ENCODE data around the gene MEGF8.

Gene MEGF8

GRCh38 chr19:42290136-42290522 is 35.3 kb upstream of the MEGF8 start:
- no peak overlapping the region for H3K27ac ChIP-seq (ENCODE audit: low read depth, low read length)
- H4K20me1 ChIP-seq (ENCODE audit: low read depth, low read length) = no peaks in the 10 kb centered on the region
- no peak overlapping the region for H3K4me2 ChIP-seq (ENCODE audit: low read depth, low read length, poor library complexity, severe bottlenecking)
- H3K9me2 ChIP-seq (replicated peaks; ENCODE audit: insufficient read depth, low read length) = no peaks in the 10 kb centered on the region
- H3K79me2 ChIP-seq (ENCODE audit: insufficient read depth, low read length) = peaks cover 8% of the 10 kb centered on the region; the same call in 1 of the 2 replicates
- no peak for TF ChIP-seq EZH2phosphoT487 (conservative IDR thresholded peaks at IDR 0.05; ENCODE audit: low read length)
- no peak for TF ChIP-seq CTCF (IDR thresholded peaks at IDR 0.05; ENCODE audit: insufficient read depth, low read length, poor library complexity, severe bottlenecking)
- H3K4me3 ChIP-seq (ENCODE audit: insufficient read depth, low read length, poor library complexity, severe bottlenecking) = no peak overlapping the region
- no peaks in the 10 kb centered on the region for H3K36me3 ChIP-seq (ENCODE audit: low read length)
- peaks cover under 1% of the 10 kb centered on the region; the same call in 1 of the 2 replicates for H3F3A ChIP-seq (ENCODE audit: insufficient read depth)
- no peaks in the 10 kb centered on the region for H3K9me3 ChIP-seq (ENCODE audit: insufficient read depth, low read length)
- no peaks in the 10 kb centered on the region for H3K27me3 ChIP-seq (ENCODE audit: low read length)
- H3K9ac ChIP-seq (ENCODE audit: low read length) = no peak overlapping the region
- no peak overlapping the region for H2AFZ ChIP-seq (ENCODE audit: low read depth, low read length, severe bottlenecking)

- H3K9me3 ChIP-seq (ENCODE audit: insufficient read depth, low read length) = no peaks in the 10 kb centered on the region
- no peak overlapping the region for H3K4me2 ChIP-seq (ENCODE audit: low read depth, low read length, poor library complexity, severe bottlenecking)
- no peak overlapping the region for H3K9ac ChIP-seq (ENCODE audit: low read length)
Observed at GRCh38 chr19:42290523-42291434, 34.7 kb upstream of the MEGF8 start.

GRCh38 chr19:42291435-42291810 is 34.0 kb upstream of the MEGF8 start:
- Histone ChIP-seq H3K27me3 (ENCODE audit: low read length) (no peaks in the 10 kb centered on the region), H3K36me3 (ENCODE audit: low read length) (no peaks in the 10 kb centered on the region), H3K4me2 (ENCODE audit: low read depth, low read length, poor library complexity, severe bottlenecking) (no peak overlapping the region), H3K79me2 (ENCODE audit: insufficient read depth, low read length) (no peaks in the 10 kb centered on the region), H3K9me3 (ENCODE audit: insufficient read depth, low read length) (no peaks in the 10 kb centered on the region), H3K9me2 (replicated peaks; ENCODE audit: insufficient read depth, low read length) (no peaks in the 10 kb centered on the region), H3K9ac (ENCODE audit: low read length) (no peak overlapping the region), H2AFZ (ENCODE audit: low read depth, low read length, severe bottlenecking) (no peak overlapping the region), H3F3A (ENCODE audit: insufficient read depth) (peaks cover 6% of the 10 kb centered on the region), H3K27ac (ENCODE audit: low read depth, low read length) (no peak overlapping the region), H3K4me3 (ENCODE audit: insufficient read depth, low read length, poor library complexity, severe bottlenecking) (no peak overlapping the region), H4K20me1 (ENCODE audit: low read depth, low read length) (no peaks in the 10 kb centered on the region)
- no peak for TF ChIP-seq CTCF (IDR thresholded peaks at IDR 0.05; ENCODE audit: insufficient read depth, low read length, poor library complexity, severe bottlenecking)

More at GRCh38 chr19:42290523-42291434, 34.7 kb upstream of the MEGF8 start:
- TF ChIP-seq CTCF (IDR thresholded peaks at IDR 0.05; ENCODE audit: insufficient read depth, low read length, poor library complexity, severe bottlenecking) (peak; percentile 90), EZH2phosphoT487 (conservative IDR thresholded peaks at IDR 0.05; ENCODE audit: low read length) (no peak)
- H3F3A ChIP-seq (ENCODE audit: insufficient read depth) = peaks cover 6% of the 10 kb centered on the region
- H3K4me3 ChIP-seq (ENCODE audit: insufficient read depth, low read length, poor library complexity, severe bottlenecking) = no peak overlapping the region
- no peaks in the 10 kb centered on the region for H3K36me3 ChIP-seq (ENCODE audit: low read length)
- no peaks in the 10 kb centered on the region for H3K9me2 ChIP-seq (replicated peaks; ENCODE audit: insufficient read depth, low read length)
- 0 out of 2 replicates have a peak, but pooled peaks cover 2% of the 10 kb centered on the region for H3K79me2 ChIP-seq (ENCODE audit: insufficient read depth, low read length)
- H3K27me3 ChIP-seq (ENCODE audit: low read length) = no peaks in the 10 kb centered on the region
- H2AFZ ChIP-seq (ENCODE audit: low read depth, low read length, severe bottlenecking) = no peak overlapping the region
- no peak overlapping the region for H3K27ac ChIP-seq (ENCODE audit: low read depth, low read length)
- no peaks in the 10 kb centered on the region for H4K20me1 ChIP-seq (ENCODE audit: low read depth, low read length)
